Measurements from ENCODE around the gene STX16. TPM values are rescaled to one million over a fixed set of nuclear protein-coding genes. Genes with fewer than 3 reads are reported as not detected.

STX16 gene
- total RNA-seq, 2 donors from 2014 or later: 91.6 to 114 TPM

GRCh38 chr20:58650181-58650775 lies 805 bp upstream of the STX16 start:
- Mint-ChIP-seq H3K36me3 (ENCODE audit: low read depth) (no peaks in the 10 kb centered on the region), H3K4me1 (peaks cover 40% of the 10 kb centered on the region), H3K27ac (peak overlapping the region; percentile 99), H3K27me3 (ENCODE audit: insufficient read depth) (peaks cover 15% of the 10 kb centered on the region), H3K9me3 (no peaks in the 10 kb centered on the region), H3K4me3 (peak overlapping the region; percentile 98)
- TF ChIP-seq CTCF (conservative IDR thresholded peaks at IDR 0.05): no peak
- Histone ChIP-seq H3K4me3 (ENCODE audit: low read length) (peak overlapping the region; percentile 97), H3K9me3 (ENCODE audit: control insufficient read depth, low read length) (no peaks in the 10 kb centered on the region), H3K9ac (ENCODE audit: extremely low read depth, low read length, poor library complexity, severe bottlenecking) (peak overlapping the region; percentile 82), H3K36me3 (ENCODE audit: control insufficient read depth, insufficient read depth, low read length) (no peaks in the 10 kb centered on the region), H3K27ac (ENCODE audit: low read depth, low read length) (no peak overlapping the region), H3K4me1 (ENCODE audit: control insufficient read depth, insufficient read depth, low read length) (peaks cover 5% of the 10 kb centered on the region), H3K27me3 (ENCODE audit: control insufficient read depth, insufficient read depth, low read length, poor library complexity, severe bottlenecking) (no peaks in the 10 kb centered on the region)
- 20 to 47% methylated on average over 3 to 62 of the region's 62 CpGs for WGBS, 2 experiments (ENCODE audit: insufficient coverage in 1 of 2, insufficient read length in 1 of 2)
- DNase-seq: peak; percentile 75

GRCh38 chr20:58651559-58651945 lies 469 bp downstream of the STX16 start:
- peak overlapping the region; percentile 82 for H3K9ac ChIP-seq (ENCODE audit: extremely low read depth, low read length, poor library complexity, severe bottlenecking)
- peaks cover 40% of the 10 kb centered on the region for H3K4me1 Mint-ChIP-seq
- H3K9me3 Mint-ChIP-seq: no peaks in the 10 kb centered on the region
- TF ChIP-seq CTCF (conservative IDR thresholded peaks at IDR 0.05): no peak
- H3K36me3 ChIP-seq (ENCODE audit: control insufficient read depth, insufficient read depth, low read length): no peaks in the 10 kb centered on the region
- no peaks in the 10 kb centered on the region for H3K36me3 Mint-ChIP-seq (ENCODE audit: low read depth)
- no peaks in the 10 kb centered on the region for H3K27me3 ChIP-seq (ENCODE audit: control insufficient read depth, insufficient read depth, low read length, poor library complexity, severe bottlenecking)
- 10 to 23% methylated on average over 4 to 18 of the region's 18 CpGs for WGBS, 2 experiments (ENCODE audit: insufficient coverage in 1 of 2, insufficient read length in 1 of 2)
- H3K27ac ChIP-seq (ENCODE audit: low read depth, low read length): peak overlapping the region; percentile 83
- H3K4me1 ChIP-seq (ENCODE audit: control insufficient read depth, insufficient read depth, low read length): peaks cover 10% of the 10 kb centered on the region
- H3K4me3 Mint-ChIP-seq: peak overlapping the region; percentile 98
- H3K27me3 Mint-ChIP-seq (ENCODE audit: insufficient read depth): peaks cover 13% of the 10 kb centered on the region
- DNase-seq: no peak
- peak overlapping the region; percentile 97 for H3K4me3 ChIP-seq (ENCODE audit: low read length)
- H3K9me3 ChIP-seq (ENCODE audit: control insufficient read depth, low read length): no peaks in the 10 kb centered on the region
- H3K27ac Mint-ChIP-seq: peak overlapping the region; percentile 99

GRCh38 chr20:58651946-58652605 lies 993 bp downstream of the STX16 start:
- DNase-seq: peak; percentile 95
- Histone ChIP-seq H3K27ac (ENCODE audit: low read depth, low read length) (peak overlapping the region; percentile 83), H3K4me1 (ENCODE audit: control insufficient read depth, insufficient read depth, low read length) (peaks cover 10% of the 10 kb centered on the region), H3K9me3 (ENCODE audit: control insufficient read depth, low read length) (no peaks in the 10 kb centered on the region), H3K27me3 (ENCODE audit: control insufficient read depth, insufficient read depth, low read length, poor library complexity, severe bottlenecking) (no peaks in the 10 kb centered on the region), H3K4me3 (ENCODE audit: low read length) (peak overlapping the region; percentile 97), H3K9ac (ENCODE audit: extremely low read depth, low read length, poor library complexity, severe bottlenecking) (peak overlapping the region; percentile 82), H3K36me3 (ENCODE audit: control insufficient read depth, insufficient read depth, low read length) (no peaks in the 10 kb centered on the region)
- peak; percentile 33 for TF ChIP-seq CTCF (conservative IDR thresholded peaks at IDR 0.05)
- Mint-ChIP-seq H3K4me1 (peaks cover 43% of the 10 kb centered on the region), H3K27me3 (ENCODE audit: insufficient read depth) (peaks cover 8% of the 10 kb centered on the region), H3K9me3 (no peaks in the 10 kb centered on the region), H3K36me3 (ENCODE audit: low read depth) (no peaks in the 10 kb centered on the region), H3K27ac (peak overlapping the region; percentile 99), H3K4me3 (peak overlapping the region; percentile 98)
- 4% methylated on average over 5 to 27 of the region's 30 CpGs for WGBS, 2 experiments (ENCODE audit: insufficient coverage in 1 of 2, insufficient read length in 1 of 2)
